GM03348 (cell line): ENCODE measurements around the gene GNAS.

ENCODE experiments used
- DNase-seq: peaks from one replicate; pipeline ENCODE4 v3.0.0; 2012; ENCODE audit warnings: low spot score

Gene GNAS

GRCh38 chr20:58880994-58881752, 28.7 kb downstream of the GNAS start:
- DNase-seq, result no peak

GRCh38 chr20:58882704-58883089, 30.2 kb downstream of the GNAS start:
- DNase-seq, result no peak

GRCh38 chr20:58883241-58883691, 30.8 kb downstream of the GNAS start:
- peak; percentile 56 for DNase-seq

GRCh38 chr20:58884966-58885365, 32.5 kb downstream of the GNAS start:
- no peak for DNase-seq

- no peak for DNase-seq
Measured at GRCh38 chr20:58886546-58886945, 34.0 kb downstream of the GNAS start.

GRCh38 chr20:58888103-58888502, 35.6 kb downstream of the GNAS start:
- DNase-seq, result no peak

- peak; percentile 89 for DNase-seq
Measured at GRCh38 chr20:58888521-58889333, 36.2 kb downstream of the GNAS start.

GRCh38 chr20:58889334-58889760, 36.8 kb downstream of the GNAS start:
- DNase-seq, result no peak

GRCh38 chr20:58889798-58890517, 37.4 kb downstream of the GNAS start:
- DNase-seq, result peak; percentile 19

GRCh38 chr20:58890518-58891085, 38.1 kb downstream of the GNAS start:
- peak; percentile 86 for DNase-seq

GRCh38 chr20:58891086-58891717, 38.7 kb downstream of the GNAS start:
- DNase-seq, result peak; percentile 90

- peak; percentile 68 for DNase-seq
Measured at GRCh38 chr20:58891718-58892140, 39.2 kb downstream of the GNAS start.

- peak; percentile 86 for DNase-seq
Measured at GRCh38 chr20:58892141-58892931, 39.8 kb downstream of the GNAS start.

GRCh38 chr20:58892932-58893224, 40.4 kb downstream of the GNAS start:
- DNase-seq, result no peak

- DNase-seq, result peak; percentile 22
Measured at GRCh38 chr20:58893355-58894120, 41.0 kb downstream of the GNAS start.

- DNase-seq, result peak; percentile 17
Measured at GRCh38 chr20:58894652-58895447, 42.3 kb downstream of the GNAS start.

GRCh38 chr20:58895448-58896180, 43.1 kb downstream of the GNAS start:
- DNase-seq, result peak; percentile 26

GRCh38 chr20:58896820-58897219, 44.3 kb downstream of the GNAS start:
- DNase-seq, result no peak

- DNase-seq, result no peak
Measured at GRCh38 chr20:58897488-58897887, 45.0 kb downstream of the GNAS start.
